GM12801 (cell line): ENCODE measurements around the gene PLEKHG3.

Source experiments
- CTCF ChIP-seq: IDR thresholded peaks from one replicate; pipeline ENCODE4 v1.5.1; 2011; ENCODE audit warnings: control low read depth; ENCODE audit not compliant: insufficient read length; ENCODE audit errors: extremely low read depth

Gene PLEKHG3

GRCh38 chr14:64769096-64770020 lies 65.1 kb downstream of the PLEKHG3 start:
- TF ChIP-seq CTCF: no peak

DNA sequence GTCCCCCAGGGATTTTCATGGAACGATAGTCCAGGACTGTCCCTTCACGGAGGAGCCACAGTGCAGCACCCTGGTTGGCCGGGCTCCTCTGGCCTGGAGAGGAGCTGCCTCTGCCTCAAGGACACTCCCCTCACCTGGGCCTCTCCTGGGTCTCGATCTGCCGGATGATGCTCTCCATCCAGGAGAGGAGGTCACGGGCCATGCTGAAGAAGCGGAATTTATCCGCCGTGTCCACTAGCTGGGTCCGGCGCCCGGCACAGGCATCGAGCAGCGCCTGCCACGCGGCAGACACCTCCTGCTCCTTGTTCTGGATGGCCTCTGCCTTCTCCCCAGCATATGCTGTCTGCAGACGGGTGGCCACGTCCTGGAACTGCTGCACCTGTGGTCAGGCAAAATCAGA lies 66.5 kb downstream of the PLEKHG3 start:
- TF ChIP-seq CTCF: no peak

DNA sequence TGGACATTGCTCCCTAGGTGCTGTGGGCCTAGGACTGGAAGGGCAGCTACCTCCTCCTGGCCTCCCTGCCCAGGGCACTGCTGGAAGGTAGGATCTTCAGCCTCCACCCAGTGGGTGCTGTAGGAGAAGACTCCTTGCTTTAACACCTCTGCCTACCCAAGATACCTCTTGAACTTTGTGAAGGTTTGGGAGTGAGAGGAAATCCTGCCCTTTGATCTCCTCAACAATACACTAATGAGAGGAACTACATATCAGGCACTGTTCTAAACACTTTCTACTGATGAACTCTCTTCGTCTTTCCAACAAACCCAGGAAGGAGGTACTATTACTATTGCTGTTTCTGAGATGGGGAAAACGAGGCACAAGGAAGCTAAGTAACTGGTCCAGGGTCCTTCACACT lies 66.9 kb downstream of the PLEKHG3 start:
- no peak for TF ChIP-seq CTCF

DNA sequence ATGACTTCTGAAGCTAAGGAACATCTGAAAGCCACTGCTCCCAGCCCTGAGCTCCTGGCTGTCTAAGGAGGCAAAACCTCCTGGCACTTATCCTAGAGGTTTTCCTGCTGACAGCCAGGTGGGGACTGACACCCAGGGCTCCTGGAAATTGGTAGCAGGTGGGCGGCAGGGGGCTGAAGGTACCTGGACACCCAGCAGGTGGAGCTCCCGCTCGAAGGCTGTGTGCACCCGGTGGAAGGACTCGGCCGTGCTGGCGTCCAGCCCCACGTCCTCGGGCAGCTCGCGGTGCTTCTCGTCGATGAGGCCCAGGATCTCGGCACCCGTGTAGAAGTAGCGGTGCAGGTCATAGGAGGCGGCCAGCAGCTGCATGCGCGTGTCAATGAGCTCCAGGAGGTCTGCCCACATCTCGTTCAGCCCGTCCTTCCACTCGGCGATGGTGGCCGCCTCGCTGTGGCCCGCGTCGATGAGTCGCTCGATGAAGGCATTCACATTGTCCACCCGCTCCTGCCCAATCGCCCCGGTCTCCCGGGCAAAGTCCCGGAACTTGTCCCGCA lies 68.2 kb downstream of the PLEKHG3 start:
- TF ChIP-seq CTCF: no peak

- TF ChIP-seq CTCF: no peak
Observed at GRCh38 chr14:64773046-64773445, 68.8 kb downstream of the PLEKHG3 start.

DNA sequence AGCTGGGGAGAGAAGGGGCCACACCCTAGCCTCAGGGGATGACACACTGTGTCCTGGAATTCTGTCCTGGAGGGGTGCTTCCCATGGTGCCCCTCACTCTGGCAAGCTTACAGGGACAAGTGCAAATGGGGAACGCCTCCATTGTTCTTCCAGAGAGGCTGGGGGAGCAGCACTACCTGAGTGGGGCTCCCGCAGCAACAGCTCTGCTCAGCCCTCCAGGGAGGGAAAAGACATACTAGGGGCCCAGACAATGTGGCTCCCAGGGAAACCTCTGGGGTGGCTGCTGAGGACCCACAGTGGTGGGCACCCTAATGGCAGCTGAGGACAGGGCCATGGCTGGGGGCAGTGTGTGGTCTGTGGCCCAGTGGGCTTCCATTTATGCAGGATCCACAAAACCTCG lies 69.4 kb downstream of the PLEKHG3 start:
- no peak for TF ChIP-seq CTCF

DNA sequence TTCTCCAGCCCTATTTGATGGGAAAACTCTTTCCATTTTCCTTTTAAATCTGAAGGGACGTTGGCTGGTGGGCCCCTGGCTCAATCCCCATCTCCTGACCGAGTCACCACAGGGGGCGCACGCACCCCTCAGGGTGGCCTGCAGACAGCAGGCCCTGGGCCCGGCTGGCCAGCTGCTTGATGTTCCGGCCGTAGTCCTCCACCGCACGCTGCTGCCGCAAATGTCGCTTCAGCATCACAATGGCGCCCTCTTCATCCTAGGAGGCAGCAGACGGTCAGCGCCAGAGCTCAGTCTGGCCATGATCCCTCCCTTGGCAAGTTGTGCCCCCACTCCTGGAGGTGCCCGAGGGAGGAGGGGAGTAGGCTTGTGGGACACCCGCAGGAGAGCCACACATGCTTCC lies 70.0 kb downstream of the PLEKHG3 start:
- TF ChIP-seq CTCF: no peak
